Stimulated activated CD8-positive, alpha-beta memory T cell treated with anti-CD3 and anti-CD28 coated beads, Interleukin-7, amount 100 ng/mL, for 1 hour (primary cell): Measurements from ENCODE around the gene GOLGA6L10.
"Not testable (repeated sequence)": the region's sequence is repeated elsewhere in the genome, so short reads cannot be mapped to it uniquely, and the experiment has no call there.

Experiments
- DNase-seq, 2 donors: peaks; one replicate each; pipeline ENCODE4 v3.0.0-alpha.2; 2020; ENCODE audit warnings: low read depth in 2 of 2

The GOLGA6L10 gene

DNA sequence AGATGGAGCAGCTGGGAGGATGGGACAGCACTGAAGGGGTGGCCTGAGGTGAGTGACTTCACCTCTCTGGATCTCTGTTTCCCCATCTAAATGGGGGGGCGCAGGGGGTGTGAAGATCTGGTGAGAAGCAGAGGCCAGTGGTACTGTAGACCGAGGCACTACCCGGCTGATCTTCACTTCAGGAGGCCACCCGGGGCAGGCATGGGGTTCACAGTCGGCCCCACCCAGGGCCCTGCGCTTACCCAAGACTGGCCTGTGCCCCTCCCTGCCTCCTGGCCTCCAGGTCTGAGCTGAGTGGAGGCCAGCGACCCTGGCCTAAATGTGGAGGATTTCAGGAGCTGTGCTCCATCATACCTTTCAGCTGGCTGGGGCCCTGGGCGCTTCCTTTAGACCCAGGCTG, 31.0 kb downstream of the GOLGA6L10 start:
- not testable (repeated sequence) for DNase-seq

DNA sequence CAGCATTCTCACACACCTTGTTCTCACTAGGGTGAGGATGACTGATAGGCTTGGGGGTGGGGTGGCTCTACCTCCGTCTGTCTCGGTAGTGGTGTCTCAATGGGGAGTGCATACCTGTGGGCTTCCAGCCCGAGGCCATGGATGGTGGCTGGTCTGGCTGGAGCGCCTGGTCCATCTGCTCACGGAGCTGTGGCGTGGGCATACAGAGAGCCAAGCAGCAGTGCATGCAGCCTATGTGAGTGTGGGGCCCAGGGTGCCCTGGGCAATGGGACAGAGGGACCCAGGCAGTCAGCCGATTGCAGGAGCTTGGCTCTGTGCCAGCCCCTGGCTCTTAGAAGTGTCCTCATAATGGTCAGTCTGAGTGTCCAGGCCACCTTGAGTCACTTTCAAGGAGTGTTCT, 31.8 kb downstream of the GOLGA6L10 start:
- DNase-seq = not testable (repeated sequence)

- no peak for DNase-seq
Observed at GRCh38 chr15:82317091-82317489, 32.2 kb downstream of the GOLGA6L10 start.

- DNase-seq = not testable (repeated sequence)
Observed at GRCh38 chr15:82316247-82317090, 32.8 kb downstream of the GOLGA6L10 start.

GRCh38 chr15:82315519-82316246, 33.6 kb downstream of the GOLGA6L10 start:
- no peak for DNase-seq

DNA sequence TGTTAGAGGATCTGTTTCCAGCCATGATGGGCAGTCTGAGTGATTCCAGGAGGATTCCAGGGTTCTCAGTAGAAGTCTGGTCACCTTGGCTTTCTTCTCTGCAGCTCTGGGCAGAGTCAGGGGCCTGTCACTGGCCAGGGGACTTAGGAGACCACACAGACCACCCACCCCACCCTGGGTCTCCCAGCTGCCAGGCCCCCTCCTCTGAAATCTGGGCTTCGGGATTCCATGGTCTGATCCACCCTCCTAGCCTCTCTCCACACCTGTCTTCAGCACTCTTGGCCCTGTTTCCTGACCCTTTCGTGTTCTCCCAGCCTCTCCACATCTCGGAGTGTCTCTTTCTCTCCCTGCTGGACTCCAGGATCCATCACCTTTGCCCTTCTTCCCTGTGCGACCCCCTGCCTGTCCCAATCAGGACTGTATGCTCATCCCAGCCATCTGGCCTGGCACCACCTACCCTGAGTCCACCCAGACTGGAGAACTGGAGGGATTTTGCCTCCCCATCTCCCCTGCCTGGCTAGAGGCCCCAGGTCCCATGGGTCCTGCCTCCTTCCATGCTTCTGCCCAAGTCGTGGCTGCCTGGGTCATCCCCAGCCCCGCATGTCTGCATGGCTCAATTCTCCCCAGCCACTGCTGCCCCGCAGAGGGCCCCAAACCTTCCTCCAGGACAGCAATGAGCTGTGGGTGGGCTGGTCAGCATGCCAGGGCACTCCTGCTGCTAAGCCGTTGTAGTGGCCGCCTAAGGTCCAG, 34.3 kb downstream of the GOLGA6L10 start:
- no peak for DNase-seq

DNA sequence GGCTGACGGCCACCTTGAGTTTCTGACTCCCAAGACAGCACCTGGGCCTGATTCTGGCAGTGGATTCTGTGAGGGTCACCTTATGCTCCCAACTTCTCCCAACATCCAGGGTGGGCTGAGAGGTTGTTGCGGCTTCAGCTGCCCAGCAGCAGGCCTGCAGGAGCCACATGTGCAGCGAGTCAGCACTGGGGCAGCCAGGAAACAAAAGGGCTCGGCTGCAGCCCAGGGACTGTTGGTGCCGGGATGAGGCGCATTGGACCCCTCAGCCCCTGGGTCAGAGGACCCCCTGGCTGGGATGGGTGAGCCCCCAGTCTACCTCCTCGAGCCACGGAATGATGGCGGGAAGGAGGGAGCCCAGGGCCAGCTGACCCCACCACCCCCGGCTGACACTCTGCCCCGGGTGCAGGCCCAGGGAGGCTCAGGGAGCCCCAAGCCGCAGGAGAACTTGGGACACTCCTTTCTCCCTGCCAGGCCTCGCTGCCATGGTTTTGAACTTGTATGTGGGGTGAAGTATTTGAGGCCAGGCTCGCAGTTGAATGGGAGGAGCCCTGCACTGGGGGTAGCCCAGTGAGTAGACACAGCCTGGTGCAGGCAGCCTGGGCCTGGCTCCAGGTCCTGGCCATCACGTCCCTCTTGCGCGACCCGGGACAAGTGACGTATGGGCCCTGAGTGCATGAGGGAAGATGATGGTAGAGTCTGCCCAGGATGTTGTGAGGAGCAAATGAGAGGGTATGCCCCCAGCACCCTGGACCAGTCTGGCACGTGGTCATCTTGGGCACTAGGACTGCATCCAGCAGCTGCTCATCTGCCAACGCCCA, 35.1 kb downstream of the GOLGA6L10 start:
- not testable (repeated sequence) for DNase-seq

DNA sequence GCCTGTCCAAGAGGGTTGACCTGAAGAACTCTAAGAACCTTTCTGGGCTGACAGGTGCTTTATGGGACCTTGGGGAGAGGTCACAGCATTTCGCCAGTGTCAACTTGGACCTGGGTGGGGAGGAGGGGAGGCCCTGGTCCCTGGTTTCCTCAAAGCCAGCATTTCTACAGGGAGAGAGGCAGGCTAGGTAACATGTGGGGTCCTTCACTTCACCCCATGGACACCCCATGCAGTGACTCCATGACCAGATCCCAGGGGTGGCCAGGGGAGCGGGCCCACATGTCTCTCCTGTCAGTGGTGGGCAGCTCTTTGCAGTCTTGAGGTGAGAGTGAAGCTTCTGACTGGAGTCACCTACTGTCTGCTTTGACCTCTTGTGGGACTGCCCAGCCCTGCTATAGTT, 35.8 kb downstream of the GOLGA6L10 start:
- DNase-seq = no peak

DNA sequence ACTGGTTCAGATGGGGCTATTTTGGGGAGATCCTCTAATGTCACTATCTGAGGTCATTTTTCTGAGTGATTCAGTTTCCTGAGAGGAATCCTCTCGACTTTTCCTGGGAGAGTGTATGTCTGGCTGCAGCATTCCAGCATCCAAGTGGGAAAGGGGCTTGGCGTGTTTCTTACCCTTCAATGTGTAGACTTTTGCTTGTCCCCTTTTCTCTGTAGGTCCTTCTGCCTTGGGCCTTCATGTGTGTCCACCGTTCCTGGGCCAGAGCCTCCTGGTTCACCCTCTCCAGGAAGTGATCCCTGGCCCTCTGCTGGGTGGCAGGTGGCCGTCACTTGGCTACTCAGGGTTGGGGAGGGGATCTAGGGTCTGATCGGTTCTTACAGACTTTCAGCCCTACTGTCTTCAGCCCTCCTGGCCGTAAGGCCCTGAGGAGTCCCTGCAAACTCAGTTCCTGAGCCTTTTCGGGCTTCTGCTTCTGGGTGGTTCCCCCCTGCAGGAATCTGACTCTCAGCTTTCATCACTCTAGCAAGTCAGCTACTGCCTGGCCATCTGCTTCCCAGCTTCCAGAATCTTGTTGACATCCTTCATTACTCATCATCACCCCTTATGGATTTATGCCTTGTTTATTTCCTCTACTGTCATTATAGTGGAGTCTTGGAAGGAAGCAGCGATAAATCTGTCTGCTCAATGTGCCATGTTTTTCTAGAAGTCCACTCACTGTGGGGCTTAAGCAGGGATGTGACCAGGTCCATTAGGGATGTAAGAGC, 36.5 kb downstream of the GOLGA6L10 start:
- no peak for DNase-seq

DNA sequence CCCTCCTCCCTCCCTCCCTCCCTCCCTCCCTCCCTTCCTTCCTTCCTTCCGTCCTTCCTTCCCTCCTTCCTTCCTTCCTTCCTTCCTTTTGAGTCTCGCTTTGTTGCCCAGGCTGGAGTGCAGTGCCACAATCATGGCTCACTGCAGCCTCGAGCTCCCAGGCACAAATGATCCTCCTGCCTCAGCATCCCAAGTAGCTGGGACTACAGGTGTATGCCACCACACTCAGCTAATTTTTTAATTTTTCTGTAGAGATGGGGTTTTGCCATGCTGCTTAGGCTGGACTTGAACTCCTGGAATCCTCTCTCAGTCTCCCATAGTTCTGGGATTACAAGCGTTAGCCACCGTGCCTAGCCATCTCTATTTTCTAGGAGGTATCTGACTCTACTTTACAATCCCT, 38.0 kb downstream of the GOLGA6L10 start:
- not testable (repeated sequence) for DNase-seq

- DNase-seq = no peak
Observed at GRCh38 chr15:82309802-82310201, 39.5 kb downstream of the GOLGA6L10 start.

GRCh38 chr15:82307714-82308081, 41.6 kb downstream of the GOLGA6L10 start:
- DNase-seq = no peak

DNA sequence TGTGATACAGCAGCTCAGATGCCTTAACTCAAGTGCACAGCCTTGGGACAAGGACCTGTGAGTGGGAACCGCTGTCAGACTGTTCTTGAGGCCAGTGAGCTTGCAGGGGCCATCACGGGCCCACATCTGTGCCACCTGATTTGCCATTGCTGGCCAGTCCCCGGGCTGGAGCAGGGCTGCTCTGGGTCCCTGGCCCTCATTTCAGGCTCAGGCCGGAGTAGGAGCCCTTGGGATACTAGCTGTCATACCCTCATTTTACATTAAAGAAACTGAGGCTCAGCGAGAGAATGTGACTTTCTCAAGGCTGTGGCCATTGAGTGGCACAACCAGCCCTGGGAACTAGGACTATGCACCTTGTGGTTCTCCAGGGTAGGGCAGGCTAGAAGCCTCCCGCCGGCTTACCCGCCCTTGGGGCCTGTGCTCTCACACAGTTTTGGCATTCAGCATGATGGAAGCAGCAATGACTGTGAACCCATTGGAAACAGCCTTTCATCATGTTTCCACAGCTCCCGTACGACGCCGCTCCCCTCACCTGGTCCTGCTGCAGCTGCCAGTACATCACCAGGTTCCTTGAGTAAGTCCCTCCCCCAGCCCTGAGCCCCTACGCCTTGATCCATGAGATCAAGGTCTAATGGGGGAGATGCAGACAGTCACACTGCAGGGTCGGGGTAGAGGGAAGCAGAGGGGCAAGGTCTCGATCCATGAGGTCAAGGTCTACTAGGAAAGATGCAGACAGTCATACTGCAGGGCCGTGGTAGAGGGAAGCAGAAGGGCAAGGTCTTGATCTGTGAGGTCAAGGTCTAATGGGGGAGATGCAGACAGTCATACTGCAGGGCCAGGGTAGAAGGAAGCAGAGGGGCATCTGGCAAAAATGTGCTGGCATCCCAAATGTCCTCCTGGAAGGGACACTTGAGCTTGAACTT, 42.2 kb downstream of the GOLGA6L10 start:
- no peak for DNase-seq

GRCh38 chr15:82305621-82306048, 43.6 kb downstream of the GOLGA6L10 start:
- no peak for DNase-seq

DNA sequence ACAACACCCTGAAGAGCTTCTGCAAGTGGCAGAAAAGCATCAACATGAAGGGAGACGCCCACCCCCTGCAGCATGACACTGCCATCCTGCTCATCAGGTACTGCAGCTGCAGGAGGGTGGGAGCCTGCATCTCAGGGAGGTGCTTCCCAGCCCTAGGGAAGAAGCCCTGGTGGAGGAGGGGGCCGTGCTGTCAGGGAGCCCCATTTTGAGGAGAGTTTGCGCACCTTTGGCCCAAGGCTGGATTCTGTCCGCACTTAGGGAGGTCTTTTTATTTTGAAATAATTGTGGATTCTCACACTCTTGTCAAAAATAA, 44.5 kb downstream of the GOLGA6L10 start:
- no peak for DNase-seq

DNA sequence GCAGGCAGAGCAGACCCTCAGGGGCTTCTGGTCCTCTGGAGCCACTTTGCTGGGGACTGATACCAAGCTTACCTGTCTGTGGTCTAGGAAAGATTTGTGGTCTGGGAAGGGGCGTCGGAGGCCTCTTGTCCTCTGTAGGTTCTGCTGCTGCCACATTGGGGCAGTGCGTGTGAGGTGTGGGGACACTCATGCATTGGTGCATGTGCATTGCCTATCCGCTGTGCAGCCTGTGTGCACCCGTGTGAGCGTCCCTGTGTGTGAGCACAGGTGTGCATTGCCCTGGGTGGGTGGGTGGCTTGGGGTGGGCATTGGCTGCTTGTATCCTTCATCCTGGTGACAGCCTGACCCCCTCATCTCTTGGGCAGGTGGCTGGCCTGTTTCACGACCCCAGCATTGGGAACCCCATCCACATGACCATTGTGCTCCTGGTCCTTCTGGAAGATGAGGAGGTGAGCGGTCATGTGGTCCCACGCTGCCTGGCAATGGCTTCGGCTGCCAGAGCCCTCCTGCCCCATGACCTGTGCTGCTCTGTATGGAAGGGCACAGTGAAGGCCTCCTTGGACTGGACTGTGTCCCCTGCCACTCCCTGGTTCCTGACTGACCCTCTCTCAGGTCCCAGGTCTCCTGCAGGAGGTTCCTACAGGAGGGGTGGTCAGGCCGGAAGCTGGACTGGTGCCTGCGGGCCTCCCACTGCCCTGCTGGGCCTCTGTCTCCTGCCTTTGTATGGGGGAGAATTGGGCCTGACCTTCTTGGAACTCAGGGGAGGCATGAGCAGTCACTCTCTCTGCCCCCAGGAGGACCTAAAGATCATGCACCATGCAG, 45.1 kb downstream of the GOLGA6L10 start:
- DNase-seq = no peak

GRCh38 chr15:82301296-82302016, 47.8 kb downstream of the GOLGA6L10 start:
- no peak for DNase-seq

DNA sequence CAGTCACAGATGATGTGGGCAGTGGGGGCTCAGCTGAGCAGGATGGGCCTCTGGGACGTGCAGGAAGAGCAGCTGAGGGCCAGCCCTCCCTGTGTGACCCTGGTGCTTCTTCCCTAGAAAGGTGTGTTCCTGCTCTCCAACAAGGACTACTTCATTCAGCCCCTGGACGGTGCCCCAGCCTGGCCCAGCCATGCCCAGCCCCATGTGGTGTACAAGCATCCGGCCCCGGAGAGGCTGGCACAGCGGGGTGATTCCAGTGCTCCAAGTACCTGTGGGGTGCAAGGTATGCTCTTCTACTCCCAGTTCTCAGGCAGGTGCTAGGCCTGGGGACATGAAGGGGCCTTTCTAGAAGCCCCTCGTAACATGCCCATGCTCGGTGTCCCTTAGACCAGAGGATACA, 48.4 kb downstream of the GOLGA6L10 start:
- no peak for DNase-seq
